HG03139 (cell line): ENCODE results near the gene PLPP1.

Source experiments
- ATAC-seq: cut with Tn5 transposase; IDR thresholded peaks from one replicate; pipeline ENCODE4 v1.9.1; 2021; ENCODE audit not compliant: unreplicated experiment

The PLPP1 gene

DNA sequence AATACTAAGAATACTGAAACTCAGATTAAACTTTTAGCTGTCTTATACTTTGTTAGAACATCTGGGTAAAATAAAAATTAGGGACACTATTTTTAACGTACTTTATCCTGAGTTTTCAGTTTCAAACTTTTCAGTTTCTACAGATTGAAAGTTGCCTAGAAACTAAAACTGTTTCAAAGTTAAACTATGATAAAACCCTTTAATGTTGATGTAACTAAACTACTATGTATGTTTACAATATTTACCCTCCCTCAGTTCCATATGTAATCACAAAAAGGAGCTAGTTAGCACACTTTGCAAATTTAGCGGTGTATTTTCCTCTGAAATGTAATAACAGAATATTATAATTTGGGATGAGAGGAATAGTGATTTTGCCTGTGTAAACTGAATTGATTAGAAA is 121.1 kb downstream of the PLPP1 start:
- no peak for ATAC-seq

DNA sequence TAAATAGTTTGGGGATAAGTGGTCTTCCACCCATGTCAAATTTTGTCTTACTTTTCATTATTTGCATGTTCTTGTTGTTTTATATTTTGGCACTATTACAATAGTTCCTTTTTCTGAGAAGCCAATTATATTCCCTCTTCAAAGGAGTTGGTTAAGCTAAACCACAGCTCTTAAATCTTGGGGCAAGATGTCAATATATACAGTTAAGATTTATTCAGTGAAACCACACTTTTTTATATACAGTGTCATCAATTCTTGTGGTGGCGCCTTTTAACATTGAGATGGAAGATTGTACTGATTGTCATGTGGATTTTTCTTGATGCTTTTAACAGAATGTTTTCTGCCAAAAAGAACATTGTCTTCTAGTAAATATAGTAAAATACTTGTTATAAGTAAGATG is 122.9 kb downstream of the PLPP1 start:
- no peak for ATAC-seq

DNA sequence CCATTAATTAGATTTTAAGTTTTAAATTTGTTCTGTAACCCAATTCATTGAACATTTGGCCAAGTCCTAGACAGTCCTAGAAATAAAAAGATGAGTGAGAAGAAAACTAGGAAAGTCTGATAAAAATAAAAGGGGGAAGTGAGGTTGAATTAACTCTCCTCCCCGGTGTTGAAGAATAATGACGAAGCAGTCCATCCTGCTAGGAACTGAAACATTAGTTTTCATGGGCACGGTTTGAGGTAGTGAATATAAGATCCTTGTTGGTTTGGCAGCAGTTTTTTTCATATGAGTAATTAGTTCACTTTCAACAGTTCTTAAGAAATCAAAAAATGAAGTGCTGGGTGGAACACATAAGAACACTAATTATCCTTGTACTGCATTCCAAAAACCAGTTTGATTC is 123.9 kb downstream of the PLPP1 start:
- ATAC-seq, result no peak

DNA sequence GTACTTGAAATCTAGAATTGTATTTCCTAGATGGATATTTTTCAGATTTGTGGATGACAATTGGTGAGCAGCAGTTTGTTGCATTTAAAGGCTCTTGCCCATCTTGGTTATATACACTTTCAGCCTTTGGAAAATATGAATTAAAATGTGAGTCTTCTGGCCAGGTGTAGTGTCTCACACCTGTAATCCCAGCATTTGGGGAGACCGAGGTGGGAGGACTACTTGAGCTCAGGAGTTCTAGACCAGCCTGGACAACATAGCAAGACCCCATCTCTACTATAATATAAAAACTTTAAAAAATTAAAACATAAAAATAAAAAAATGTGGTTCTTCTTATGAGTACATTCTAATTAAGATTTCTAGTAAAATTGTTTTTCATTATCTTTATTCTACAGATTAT is 125.0 kb downstream of the PLPP1 start:
- ATAC-seq, result no peak

DNA sequence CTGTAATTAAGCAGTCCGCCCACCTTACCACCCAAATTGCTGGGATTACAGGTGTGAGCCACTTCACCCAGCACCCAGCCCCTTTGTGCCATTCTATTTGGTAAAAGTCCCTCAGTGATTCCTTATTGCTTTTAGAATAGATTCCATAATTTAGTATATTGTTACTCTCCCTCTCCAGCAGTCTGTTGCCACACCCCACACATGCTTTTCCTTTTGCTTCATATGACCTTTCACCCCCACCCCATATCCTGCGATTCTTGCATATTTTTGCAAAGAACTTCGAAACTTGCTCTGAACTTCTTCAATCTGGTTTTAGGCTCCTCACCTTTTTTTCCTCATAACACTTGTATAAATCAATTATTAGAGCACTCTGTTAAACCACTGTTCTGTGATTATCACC is 126.8 kb downstream of the PLPP1 start:
- ATAC-seq, result no peak

DNA sequence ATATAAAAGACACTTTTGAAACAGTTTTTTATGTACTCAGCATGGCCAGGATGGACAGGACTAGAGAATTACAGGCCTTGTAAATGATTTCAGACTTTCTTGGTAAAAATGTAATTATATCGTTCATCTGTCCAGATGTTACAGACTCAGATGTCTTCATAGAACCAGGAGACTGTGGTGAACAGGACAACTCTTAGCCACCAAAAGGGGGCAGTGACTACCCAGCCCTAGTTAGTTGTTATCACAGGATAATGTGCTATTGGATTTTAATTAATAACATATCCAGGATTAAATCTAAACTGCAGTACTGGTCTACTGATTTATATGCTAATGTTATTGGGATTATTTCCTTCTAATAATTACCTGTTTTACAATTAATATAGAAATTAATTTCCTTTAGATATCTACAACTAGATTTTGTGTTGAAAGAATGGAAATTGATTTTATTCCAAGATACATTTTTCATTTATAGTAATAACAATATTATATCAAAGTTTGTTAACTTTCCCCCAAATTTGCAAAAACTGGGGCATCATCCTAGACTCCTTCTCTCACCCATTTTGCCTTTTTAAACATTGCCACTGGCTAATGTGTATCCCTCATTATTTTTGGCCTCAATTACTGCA is 127.6 kb downstream of the PLPP1 start:
- no peak for ATAC-seq

DNA sequence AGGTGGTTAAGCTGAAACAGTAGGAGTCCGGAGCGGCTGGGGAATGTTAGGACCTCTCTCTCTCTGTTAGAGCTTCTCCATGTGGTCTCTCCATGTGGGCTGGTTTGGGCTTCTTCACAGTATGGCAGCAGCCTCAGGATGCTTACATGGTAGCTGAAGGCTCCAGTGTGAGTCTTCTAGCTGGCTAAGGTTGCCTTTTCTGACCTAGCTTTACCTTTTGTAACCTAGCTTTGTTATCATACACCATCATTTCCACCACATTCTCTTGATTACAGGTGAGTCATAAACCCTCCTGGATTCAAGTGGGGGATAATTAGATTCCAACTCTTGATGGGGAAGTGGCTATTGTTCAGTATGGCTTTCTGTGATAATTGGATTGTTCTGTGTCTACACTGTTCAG is 128.5 kb downstream of the PLPP1 start:
- no peak for ATAC-seq

DNA sequence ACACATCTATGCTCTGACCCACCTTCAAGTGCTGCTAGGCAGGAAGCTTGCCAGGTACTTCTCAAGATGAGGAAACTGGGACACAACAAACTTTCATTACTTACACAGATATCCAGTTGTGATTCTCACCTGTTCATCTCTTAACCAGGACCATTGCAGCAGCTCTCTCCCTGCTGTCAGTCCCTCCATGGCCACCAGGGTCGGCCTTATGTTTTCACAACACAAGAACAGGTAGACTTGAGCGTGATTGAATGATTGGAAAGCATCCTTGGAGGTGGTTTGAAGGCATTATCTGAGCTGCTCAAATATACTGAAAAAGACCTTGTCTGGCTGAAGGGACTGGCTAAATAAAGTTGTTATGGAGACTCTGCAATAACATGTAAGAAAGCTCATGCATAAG is 132.6 kb downstream of the PLPP1 start:
- no peak for ATAC-seq

DNA sequence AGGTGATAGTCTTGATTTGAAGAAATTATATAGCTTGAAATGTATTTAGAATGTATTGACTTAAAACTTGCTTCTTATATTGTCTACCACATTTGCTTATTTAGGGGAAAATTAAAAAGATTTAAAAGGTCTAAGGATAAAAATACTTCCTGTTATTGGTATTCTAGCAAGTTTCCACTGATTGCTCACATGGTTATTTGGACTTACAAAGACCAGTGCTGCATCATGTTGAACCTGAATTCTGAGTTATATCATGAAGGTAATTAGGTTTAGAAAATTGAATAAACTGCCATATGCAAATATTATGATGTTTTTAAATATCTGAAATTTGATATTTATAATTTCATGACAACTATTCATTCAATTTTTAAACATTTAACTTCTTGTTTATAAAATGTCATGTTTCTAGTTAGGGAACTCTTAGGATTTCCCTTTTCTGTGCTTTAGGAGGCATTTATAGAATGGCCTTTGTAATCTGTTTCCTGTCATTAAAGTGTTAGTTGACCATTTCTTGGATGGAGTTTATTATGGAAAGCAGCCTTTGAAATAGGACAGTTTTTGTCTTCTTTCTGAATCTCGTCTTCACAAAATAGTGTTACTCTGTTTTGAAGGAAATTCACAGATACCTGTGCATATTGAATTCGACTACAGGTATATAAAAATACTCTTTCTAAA is 141.1 kb downstream of the PLPP1 start:
- ATAC-seq, result no peak

DNA sequence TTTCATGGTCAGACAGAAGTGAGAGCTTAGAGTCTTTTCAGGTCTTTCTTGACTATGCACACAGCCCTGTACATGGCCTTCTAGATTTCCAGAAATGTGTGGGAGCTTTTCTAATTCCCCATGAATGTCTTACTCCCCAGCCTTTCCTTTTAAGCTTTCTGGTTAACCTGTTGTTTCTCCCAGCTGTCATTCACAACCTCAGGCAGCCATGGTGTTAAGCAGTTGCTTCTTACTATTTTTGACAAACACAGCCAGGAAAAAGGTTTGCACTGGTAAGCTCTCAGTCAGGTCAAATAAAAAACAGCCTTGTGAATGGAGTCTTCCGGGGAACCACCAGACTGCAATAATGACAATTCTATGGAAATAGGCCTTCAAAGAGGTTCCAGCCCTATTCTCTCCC is 142.1 kb downstream of the PLPP1 start:
- ATAC-seq, result no peak

DNA sequence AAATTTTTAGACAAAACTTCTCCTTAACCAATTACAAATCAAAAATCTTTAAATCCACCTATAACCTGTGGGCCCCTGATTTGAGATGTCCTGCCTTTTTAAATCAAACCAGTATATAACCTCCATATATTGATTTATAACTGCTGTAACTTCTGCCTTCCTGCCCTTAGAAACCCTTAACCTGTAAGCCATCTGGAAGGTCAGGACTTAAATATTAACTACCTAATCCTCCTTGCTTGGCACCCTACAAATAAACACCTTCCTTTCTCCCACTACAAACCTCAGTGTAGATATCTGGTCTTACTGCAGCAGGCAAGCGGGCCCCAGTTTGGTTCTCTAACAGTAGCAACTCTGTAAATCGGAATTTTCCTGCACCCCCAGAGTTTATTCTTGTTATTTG is 143.1 kb downstream of the PLPP1 start:
- ATAC-seq, result no peak

DNA sequence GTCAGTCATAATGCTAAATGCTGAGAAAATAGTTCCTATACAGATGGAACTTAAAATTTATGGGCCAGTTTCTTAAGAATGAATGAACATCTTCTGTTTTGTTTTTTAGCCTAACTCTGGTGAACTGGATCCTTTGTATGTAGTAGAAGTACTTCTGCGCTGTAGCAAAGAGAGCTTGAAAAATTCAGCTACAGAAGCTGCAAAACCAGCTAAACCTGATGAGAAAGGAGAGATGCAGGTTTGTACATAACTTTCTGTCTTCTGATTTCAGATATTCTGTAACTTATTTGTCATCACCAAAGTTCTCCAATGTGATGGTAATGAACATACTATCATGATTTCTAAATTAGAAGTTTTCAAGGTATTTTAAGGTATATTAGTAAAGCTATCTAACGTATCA is 146.9 kb downstream of the PLPP1 start:
- no peak for ATAC-seq

DNA sequence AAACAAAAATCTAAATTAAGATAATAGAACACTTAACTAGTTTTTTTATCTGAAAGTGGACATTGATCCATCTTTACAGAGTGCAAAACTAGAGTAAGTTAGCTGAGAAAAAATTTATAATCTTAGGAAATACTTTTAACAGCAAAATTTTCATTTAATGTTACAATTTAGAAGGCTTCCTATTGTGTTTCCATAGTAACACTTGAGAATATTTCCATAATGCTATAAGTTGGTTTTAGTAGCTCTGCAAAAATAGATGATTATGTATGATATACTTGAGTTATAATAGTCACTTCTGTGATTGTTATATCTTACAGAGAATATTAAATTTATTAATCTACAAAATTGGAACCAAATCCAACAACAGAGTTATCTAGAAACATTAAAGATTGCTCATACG is 148.4 kb downstream of the PLPP1 start:
- ATAC-seq, result no peak

DNA sequence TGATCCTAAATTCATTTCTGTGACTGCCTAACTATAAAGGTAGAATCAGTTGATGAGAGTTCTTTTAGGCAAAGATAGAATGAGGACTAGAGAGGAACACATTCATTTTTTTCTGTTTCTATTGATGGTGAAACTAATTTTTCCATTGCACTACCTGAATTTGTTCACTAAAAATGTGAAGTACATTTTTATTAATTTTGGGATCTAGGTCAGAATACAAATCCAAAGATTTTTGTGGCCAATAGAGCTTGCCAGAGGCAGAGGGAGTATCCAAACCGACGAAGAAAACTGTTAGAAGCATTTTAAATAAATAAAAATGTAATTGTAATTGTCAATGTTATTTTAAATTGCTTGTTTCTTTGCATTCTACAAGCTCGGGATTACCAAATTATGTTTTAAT is 148.9 kb downstream of the PLPP1 start:
- ATAC-seq, result no peak

DNA sequence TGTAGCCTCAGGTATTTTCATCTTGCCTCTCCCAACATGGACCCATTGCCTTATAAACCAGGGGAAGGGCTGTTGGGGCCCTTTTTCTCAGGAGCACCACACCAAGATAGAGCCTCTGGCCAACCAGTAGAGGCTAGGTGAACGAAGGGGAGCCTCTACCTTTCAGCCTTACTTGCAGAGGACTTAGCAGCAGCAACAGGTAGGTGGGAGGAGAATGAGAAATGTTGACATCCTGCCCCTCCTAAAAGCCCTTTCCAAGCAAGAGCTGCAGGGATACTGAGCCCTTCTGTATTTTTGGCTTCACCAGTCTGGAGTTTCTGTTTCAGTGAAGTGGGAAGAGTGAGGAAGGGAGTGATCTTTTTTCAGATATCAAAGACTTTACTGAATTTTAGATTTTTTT is 149.5 kb downstream of the PLPP1 start:
- no peak for ATAC-seq

DNA sequence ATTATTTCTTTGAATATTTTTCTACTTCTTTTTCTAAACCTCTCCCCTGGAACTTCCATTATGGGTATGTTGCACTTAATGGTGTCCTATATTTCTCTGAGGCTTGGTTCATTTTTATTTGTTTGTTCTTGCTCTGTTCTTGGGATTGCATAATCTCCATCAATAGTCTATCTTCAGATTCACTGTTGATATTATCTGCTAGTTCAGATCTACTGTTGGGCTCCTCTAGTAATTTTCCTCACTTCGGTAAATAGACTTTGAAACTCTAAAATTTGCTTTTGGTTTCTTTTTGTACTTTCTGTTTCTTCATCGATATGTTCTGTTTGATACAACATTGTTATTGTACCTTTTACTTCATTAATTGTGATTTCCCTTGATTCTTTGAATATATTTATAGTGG is 150.7 kb downstream of the PLPP1 start:
- ATAC-seq, result no peak

DNA sequence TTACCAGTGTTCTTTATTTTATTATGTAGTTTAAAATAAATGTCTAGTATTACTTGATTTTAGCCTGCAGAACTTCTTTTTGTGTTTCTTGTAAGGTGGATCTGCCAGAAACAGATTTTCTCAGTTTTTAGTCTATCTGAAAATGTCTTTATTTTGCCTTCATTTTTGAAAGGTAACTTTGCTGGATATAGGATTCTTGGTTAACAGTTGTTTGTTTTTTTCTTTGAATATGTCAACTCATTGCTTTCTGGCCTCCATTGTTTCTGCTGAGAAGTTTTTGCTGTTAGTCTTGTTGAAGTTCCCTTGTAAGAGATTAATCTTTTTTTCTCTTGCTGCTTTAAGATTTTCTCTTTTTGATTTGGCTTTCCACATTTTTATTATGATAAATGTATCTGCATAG is 151.5 kb downstream of the PLPP1 start:
- no peak for ATAC-seq

DNA sequence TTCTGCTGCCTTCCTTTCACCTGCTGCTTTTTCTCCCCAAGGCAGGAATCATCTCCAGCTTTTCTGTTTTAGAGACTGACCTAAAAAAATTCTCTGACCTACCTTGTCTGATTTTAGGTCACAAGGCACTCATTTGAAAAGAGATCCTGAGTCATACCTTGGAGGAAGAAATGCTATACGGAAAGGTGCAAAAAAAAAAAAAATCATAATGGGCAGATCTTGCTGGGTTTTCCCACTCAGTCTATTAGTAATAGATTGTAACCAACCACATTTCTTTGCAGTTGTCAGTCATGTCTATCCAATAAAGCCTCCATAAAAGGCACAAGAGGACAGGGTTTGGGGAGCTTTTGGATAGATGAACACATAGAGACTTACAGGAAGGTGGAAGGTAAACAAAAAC is 157.0 kb downstream of the PLPP1 start:
- no peak for ATAC-seq
